GM19238 (cell line): ENCODE data around the gene NDUFS7.

Source experiments
- DNase-seq: peaks from one replicate; pipeline ENCODE4 v3.0.0; 2011; ENCODE audit warnings: low spot score; ENCODE audit not compliant: insufficient read length

Gene NDUFS7

GRCh38 chr19:1384478-1385110 is 887 bp downstream of the NDUFS7 start:
- no peak for DNase-seq

- no peak for DNase-seq
Observed at GRCh38 chr19:1385816-1386215, 2.1 kb downstream of the NDUFS7 start.

DNA sequence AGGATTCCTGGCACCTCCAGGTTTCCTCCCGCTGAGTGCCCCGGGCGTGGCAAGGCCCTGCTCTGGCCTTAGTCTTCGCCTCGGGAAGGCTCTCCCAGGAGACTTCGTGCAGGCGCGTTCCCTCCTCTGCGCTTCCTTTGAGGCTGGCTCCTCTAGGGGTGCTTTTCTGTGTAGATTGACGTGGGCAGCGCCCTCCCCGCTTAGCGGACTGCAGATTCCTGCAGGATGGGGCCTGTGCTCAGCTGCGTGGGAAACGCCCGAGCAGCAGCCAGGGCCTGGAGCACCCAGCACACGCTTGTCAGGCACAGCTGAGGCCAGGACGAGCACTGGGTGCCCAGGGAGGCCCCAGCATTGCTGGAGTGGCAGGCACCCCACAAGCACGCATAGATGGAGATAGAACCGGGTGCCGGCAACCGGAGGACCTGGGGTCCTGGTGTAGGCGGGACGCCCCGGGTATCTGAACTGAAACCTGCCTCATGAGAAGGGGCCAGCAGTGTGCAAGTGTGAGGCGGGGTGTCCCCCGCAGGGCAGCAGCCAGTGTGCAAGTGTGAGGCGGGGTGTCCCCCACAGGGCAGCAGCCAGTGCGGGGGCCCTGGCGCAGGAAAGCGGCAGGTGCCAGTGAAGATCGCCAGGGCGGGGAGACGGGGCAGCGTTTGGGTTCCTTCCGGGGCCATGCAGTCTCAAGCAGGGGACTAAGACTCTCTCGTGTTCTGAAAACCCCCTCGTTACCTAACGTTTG is 3.4 kb downstream of the NDUFS7 start:
- DNase-seq, result no peak

DNA sequence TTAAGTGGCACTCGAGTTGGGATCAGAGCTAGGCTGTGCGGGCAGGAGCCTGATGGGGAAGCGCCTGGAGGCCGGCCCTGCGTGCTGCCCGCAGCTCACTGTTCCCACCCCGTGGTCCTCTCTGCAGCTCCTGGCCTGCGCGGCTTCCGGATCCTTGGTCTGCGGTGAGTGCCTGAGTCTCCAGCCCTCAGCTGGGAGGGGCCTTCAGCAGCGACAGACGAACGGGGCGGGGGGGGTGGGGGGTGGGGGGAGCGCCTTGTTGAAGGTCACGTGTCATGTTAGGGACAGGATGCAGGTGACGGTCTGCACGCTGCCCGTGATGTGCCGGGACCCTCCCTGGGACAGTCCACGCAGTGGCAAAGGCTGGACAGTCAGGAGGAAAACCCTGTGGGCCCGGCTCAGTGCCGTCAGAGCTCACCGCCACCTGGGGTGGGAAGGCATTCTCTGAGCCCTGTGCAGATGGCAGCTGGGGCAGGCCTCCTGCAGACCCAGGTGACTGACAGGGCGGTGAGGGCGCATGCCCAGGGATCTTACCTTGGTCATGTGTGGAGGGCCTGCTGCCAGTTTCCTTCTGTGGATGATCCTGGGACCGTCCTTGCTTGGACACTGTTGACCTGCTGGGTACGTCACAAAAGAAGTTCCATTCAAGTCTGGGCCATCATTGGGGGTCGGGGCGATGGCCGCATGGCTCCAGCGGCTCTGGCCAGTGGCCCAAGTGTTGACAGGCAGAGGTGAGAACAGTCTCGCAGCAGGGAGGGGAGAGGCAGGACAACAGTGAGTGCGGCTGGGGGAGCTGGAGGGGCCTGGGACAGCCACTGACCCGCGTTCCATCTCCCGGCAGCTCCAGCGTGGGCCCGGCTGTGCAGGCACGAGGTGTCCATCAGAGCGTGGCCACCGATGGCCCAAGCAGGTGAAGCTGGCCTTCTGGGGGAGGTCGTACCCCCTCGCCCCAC is 4.3 kb downstream of the NDUFS7 start:
- no peak for DNase-seq

GRCh38 chr19:1388637-1389026 is 4.9 kb downstream of the NDUFS7 start:
- DNase-seq, result no peak

DNA sequence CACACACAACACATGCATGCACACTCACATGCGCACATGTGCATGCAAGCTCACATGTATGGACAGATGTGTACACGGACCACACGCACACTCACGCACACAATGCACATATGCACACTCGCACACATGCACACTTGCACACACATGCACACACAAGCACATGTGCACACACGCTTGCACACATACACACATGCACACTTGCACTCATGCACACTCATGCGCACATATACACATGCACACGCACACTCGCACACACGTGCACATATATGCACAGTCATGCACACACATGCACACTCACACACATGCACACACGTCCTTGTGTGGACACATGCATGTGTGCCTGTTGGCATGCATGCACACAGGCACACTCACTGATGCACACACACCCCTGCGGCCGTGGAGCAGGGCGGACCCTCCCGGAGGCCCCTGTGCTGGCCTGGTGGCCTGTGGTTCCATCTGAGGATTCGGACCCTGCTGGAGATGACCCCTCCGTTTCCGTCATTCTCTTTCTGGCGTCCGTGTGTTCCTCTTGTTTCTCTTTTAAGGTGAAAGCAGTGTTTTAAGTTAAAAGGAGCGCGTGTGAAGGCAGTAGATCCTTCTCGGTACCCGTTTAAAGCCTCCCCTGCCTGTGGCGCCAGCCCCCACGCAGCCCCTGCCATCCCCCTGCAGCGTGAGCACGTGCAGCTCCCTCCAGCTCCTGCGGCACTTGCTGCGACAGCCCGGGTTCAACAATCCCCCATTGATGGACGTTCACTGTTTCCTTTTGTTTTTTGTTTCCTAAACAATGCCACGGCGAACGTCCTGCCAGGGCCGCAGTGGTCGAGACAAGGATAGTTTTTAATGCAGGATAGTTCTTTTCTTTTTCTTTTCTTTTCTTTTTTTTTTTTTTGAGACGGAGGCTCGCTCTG is 5.6 kb downstream of the NDUFS7 start:
- no peak for DNase-seq

GRCh38 chr19:1390890-1391423 is 7.2 kb downstream of the NDUFS7 start:
- DNase-seq, result no peak

DNA sequence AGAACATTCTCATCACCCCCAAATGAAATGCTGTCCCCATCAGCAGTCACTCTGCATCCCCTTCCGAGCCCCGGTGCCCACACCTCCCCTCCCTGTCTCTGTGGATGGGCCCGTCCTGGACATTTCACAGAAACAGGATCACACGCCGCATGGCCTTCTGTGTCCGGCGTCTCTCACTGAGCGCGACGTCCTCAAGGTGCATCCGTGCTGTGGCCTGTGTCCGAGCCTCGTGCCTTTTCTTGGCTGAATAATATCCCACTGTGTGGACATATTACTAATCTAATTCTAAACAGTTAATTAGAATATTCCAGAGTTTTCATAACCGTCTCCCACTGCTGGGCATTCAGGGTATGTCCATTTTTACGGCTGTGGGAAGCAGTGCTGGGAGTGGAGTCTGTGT is 8.7 kb downstream of the NDUFS7 start:
- no peak for DNase-seq

DNA sequence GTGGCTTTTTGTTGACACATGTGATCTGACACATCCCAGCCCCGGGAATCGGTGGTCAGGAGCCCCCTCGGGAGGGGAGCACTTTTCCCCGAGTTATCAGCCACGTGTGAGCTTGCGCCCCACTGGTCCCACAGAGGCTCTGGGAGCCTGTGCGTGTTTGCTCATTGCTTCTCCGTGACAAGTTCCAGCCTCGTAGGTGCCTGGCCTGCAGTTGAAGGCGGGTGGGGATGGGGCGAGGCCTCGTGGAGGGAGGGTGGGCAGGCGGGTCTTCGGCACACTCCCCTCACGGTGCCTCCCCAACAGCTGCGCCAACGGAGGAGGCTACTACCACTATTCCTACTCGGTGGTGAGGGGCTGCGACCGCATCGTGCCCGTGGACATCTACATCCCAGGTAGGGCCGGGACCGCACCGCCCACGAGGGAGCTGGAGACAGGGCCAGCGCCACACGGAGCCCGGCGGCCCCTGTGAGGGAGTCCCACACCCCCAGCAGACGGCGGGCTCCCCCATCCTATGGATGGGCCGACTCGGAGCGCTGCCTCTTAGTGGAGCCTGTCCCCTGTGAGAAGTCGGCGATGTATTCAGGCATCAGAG is 9.3 kb downstream of the NDUFS7 start:
- DNase-seq, result no peak

DNA sequence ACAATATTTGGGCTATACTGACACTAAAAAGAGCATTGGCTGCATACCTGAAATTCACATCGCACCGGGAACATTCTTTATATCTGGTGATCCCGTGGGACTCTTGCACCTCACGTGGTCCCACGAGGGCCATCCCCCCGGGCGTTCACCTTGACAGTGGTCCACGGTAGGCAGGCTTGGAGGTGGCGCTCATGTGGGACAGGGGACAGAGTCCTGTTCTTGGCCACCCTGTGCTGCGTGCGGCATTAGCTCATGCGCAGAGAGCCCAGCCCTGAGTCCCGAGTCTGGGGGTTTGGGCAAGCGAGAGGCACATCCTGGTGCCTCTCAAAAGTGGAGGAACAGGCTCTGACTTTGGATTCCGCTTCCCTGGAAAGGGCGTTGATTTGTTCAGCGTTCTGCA is 10.1 kb downstream of the NDUFS7 start:
- DNase-seq, result no peak

GRCh38 chr19:1394252-1395193 is 10.8 kb downstream of the NDUFS7 start:
- DNase-seq, result no peak

DNA sequence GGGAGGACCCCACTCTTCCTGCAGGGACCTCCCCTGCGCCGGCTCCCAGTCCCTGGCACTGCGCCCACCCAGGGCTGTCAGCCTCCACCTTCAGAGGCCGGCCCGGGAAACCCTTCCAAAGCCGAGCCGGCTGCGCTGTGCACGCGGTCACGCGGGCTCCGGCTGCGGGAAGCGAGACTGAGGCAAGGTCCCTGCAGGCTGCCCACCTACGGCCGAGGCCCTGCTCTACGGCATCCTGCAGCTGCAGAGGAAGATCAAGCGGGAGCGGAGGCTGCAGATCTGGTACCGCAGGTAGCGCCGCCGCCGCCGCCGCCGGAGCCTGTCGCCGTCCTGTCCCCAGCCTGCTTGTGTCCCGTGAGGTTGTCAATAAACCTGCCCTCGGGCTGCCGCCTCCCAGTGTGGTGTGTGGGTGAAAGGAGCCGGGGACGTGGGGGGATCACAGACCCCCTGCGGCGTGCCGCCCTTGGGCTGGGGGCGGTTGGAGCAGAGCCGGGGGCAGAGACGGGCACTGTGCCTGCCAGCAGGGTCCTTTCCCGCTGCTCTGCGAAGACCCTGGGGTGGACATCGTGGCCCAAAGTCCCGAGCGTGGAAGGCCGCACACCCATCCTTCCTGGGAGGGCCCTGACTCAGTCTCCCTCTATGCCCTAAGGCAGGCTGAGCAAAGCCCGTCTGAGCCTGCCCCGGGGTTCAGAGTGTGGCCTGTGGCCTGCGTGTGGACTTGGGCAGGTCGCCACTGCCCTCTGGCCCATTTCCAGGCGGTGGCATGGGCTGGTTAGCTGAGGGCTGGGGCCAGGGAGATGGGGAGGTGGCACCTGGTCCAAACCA is 11.7 kb downstream of the NDUFS7 start:
- no peak for DNase-seq

DNA sequence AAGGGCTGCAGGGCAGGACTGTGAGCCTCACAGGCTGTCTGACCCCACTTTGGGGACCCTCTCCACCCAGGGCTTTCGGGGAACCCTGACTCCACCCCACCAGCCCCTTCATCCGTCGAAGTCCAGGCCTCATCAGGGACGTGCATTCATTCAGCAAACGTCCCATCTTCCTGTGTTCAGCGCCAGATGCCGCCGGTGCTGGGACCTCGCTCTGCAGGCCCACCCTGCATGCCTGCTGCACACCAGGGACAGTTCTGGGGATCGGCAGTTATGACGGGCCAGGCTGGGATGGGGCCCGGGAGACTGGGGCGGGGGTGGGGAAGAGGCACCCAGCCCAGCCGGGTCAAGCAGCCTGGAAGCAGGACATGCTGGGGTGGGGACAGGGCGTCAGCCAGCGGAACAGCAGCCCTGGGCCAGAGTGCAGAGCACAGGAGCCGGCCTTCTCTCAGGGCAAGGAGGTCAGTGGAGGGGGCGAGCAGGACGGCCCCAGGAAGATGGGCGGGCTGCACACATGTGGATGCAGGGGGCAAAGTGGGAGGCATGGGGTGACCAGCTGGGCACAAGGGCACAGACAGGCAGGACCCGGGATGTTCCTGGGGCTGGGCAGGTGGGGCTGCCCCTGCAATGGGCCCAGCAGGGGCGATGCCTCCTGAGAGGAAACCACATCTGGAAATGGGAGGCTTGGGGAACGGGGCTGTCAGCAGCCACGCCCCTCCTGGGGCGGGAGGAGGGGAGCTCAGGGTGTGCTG is 12.5 kb downstream of the NDUFS7 start:
- DNase-seq, result no peak

DNA sequence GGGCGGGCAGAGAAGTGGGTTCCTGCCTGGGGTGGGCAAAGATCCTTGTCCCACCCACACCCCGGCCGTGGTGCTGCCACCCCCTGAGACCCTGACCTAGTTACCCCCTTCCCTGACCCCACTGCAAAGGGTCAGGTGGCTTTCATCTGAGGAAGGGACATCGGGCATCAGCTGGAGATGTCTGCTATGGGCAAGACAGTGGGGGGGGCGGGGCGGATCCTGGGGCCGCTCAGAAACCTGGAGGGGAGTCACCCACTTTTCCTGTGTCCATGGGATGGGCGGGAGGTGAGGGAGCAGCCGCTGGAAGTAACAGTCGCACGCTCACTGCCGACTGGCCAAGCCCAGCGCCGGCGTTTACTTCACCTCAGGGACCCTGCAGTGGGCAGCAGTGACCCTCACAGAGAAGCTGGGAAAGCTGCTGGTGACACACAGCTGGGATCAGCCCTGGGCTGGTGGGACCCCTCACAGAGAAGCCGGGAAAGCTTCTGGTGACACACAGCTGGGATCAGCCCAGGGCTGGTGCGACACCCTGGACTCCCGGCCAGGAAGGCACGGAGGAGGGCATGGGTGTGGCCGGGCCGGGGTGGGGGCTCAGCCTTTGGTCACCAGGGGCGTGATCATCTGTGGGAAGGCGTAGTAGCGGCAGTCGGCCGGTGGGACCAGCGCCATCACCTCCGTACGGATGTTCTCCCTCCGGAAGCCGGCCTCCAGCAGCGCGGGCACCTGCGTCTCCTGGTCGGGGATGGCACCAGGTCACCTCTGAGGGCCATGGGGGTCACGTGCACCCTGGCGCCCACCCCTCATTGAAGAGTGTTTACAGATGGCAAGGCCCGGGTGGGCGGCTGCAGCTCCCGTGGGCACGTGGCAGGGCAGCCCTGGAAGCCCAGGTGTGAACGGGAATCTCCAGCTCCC is 13.3 kb downstream of the NDUFS7 start:
- no peak for DNase-seq

DNA sequence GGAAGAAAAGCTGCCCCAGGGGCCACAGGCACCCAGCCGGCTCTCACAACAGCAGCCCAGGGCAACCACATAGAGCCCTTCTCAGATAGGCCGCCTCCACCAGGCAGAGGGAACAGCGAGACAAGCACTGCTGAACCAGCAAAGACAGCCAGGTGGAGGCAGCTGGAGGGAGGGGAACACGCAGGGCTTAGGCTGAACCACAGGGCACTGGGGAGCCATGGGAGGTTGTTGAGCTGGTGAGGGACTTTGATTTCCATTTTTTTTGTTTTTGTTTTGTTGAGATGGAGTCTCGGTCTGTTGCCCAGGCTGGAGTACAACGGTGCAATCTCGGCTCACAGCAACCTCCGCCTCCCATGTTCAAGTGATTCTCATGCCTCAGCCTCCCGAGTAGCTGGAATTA is 14.1 kb downstream of the NDUFS7 start:
- DNase-seq, result no peak

DNA sequence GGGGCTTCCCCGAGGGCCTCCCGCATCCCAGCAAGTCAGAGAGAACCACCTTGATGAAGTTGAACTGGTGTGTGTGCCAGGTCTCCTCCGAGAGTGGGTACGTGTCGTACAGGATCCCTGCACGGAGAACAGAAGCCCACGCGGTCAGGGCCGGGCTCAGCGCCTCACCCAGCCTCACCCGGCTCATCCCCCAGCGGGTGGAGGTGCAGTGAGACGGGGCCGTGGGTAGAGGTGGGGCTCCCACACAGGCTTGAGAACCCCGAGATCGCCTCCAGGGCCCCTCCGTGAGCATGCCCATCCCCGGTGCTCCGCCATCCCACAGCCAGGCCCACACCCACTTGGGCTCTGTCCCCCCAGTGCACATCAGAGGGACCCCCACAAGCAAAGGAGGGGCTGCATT is 15.4 kb downstream of the NDUFS7 start:
- no peak for DNase-seq

- DNase-seq, result no peak
Observed at GRCh38 chr19:1399745-1400144, 16.0 kb downstream of the NDUFS7 start.
